H4 (cell line): ENCODE measurements around the gene TCAP. TPM values are rescaled to one million over a fixed set of nuclear protein-coding genes. Genes with fewer than 3 reads are reported as not detected.

Experiments used
- DNase-seq: peaks from one replicate; pipeline ENCODE4 v3.0.0-alpha.2; 2015; ENCODE audit warnings: low spot score
- total RNA-seq: library from RNA; depleted of rRNA; stranded (reverse); fragments of >200 nt; shearing (Covaris generic); gene quantifications from 2 replicates; pipeline ENCODE4 v1.2.3, GENCODE V29; 2014

TCAP gene
- total RNA-seq, 1 experiment from 2014 or later, result 0.81 TPM

DNA sequence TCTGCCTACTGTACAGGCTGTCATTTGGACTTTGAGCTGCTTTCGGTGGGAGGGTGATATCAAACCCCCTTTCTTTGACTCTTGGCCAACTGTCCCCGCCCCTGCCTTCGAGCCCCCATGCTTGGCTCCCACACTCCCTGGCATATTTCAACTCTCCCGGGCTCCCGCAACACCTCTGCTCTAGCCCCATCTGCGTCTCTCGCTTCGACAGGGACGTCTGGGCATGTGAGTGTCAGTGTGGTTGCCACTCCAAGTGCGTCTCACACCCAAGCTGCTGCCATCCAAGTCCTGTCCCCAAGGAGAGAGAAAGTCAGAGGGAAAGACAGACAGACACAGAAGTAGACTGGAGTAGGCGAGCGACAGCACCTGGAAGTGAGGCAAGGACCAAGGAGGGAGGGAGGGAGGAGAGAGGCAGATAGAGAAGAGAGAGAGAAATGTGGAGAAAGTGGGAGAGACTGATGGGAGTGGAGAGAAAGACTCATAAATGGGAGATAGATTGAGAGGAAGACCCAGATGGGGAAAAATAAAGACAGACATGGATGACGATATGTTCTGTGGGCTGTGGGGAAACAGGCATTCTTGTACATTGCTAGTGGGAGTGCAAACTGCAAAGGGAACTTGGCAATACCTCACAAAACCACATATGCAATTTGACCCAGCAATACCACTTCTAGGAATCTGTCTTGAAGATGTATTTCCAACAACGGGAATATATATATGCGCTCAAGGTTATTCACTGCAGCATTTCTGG, 16.4 kb upstream of the TCAP start:
- no peak for DNase-seq

DNA sequence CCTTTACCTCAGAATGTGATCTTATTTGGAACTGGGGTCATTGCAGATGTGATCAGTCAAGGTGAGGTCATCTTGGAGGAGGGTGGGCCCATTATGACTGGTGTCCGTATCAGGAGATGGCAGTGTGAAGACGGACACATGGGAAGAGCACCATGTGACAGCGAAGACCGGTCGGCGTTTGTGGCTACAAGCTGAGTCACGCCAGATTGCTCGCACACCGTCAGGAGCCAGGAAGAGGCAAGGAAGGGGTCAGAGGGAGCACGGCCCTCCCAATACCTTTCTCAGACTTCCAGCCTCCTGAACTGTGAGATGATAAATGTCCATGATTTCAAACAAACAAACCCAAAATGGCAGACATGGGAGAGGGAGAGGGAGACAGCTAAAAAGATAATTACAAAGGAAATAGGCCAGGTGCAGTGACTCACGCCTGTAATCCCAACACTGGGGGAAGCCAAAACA, 15.0 kb upstream of the TCAP start:
- DNase-seq, result peak; percentile 23

DNA sequence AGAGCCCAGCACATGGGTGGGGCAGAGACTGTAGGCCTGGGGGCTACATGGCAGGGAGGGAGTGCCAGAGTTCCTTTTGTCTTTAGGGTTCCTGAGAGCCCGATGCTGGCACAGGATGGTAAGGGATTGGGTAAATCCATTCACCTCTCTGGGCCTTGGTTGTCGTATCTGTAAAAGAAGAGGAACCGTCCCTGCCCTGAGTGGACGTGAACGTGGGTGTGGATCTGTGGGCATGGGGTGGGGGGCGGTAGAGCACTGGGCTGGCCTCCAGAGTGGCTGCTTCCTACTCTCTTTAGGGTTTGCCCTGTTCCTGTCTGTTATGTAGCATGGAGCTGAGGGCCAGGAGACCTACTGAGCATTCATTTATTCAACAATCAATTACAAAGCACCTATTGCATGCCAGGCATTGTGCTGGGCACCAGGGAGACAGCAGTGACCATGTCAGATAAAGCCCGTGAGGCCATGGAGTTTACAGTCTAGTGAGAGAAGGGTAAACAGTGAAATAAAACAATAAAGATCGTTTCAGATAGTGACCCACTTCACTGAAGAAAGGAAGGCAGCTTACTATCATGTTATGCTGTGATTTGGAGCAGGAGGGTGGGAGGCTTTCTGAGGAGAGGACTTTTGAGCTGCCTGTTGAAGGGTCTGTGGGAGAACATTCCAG, 13.1 kb upstream of the TCAP start:
- DNase-seq, result no peak

DNA sequence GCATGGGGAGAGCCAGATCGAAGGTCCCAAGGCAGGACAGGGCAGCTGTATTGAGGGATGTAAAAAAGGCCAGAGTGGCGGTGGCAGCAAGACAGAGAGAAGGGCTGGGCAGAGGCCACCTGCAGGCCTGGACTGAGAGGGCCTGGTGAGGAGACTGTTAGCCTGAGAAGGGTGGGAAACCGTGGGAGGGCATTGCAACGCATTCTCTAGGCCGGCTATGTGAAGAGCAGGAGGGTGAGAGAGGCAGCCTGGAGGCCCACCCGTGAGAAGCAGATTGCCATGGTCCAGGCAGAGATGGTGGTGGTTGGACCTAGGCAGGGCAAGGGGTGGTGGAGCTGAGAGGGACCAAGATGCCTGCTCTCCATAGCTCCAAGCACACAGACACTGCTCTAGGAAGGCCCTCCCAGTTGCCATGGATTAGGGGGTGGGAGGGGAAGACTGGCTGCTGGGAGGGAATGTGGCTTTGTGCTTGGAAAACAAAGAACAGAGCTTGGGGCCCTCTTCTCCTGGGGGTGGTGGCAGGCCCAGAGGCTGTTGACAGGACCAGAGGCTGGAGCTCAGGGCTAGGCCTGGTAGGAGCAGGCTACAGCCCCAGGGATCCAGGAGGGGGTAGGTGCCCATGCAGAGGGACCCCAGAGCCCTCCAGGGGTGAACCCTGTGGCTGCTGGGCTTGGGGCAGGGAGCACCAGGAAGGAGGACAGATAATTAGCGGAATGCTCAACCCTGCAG, 12.4 kb upstream of the TCAP start:
- DNase-seq, result no peak

DNA sequence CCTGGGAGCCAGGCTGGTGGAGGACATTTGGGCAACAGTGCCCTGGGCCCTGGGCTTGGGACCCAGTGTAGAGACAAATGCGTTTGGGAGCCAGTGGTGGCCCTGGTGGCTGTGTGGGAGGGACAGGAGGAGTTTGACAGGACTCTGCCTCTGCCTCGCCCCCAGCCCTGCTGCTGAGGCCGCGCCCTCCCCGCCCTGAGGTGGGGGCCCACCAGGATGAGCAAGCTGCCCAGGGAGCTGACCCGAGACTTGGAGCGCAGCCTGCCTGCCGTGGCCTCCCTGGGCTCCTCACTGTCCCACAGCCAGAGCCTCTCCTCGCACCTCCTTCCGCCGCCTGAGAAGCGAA, 11.9 kb upstream of the TCAP start:
- DNase-seq, result no peak

DNA sequence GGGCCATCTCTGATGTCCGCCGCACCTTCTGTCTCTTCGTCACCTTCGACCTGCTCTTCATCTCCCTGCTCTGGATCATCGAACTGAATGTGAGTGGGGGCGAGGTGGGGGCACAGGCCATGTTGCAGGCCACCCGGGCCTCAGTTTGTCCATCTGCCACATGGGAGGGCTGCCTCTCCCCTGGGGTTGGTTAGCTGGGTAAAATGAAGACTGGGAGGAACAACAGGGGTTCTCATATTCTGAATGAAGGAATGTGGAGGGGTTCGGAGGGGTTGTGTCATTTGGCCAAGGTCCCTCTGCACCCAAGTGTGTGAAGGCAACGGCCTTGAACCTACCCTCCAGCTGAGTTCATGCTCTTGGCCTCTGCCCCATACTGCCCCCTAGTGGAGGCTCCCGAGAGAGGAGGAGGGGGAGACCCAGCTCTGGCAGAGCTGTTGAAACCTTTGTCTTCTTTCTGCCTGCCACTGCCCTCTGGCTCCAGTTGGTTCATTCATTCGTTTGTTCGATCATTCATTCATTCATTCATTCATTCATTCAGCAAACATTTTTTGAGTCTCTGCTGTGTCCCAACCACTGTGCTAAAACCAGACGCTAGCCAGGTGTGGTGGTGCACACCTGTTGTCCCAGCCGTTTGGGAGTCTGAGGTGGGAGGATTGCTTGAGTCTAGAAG, 11.4 kb upstream of the TCAP start:
- DNase-seq, result peak; percentile 27

DNA sequence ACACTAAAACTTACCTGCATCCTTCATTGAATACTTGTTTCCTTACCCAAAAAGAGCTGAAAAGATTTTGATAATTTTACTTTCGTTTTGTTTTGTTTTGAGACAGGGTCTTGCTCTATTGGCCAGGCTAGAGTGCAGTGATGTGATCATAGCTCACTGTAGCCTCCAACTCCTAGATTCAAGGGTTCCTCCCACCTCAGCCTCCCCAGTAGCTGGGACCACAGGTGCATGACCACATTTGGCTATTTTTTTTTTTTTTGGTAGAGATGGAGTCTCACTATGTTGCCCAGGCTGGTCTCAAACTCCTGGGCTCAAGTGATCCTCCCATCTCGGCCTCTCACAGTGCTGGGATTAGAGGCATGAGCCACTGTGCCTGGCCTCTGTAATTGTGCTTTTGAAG, 10.0 kb upstream of the TCAP start:
- no peak for DNase-seq

DNA sequence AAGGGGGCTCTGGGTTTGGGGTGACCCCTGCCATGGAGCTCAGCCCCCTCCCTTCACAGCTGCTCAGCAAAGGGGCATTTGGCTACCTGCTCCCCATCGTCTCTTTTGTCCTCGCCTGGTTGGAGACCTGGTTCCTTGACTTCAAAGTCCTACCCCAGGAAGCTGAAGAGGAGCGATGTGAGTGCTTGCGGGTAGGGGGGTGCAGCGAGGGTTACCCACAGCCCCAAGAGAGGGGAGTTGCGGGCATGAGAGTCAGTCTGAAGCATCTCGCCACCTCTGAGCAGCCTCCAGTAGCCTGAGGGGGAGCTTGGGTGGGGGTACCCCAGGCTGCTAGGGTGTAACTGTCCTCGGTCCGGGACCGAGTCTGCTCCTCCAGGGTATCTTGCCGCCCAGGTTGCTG, 6.8 kb upstream of the TCAP start:
- no peak for DNase-seq

DNA sequence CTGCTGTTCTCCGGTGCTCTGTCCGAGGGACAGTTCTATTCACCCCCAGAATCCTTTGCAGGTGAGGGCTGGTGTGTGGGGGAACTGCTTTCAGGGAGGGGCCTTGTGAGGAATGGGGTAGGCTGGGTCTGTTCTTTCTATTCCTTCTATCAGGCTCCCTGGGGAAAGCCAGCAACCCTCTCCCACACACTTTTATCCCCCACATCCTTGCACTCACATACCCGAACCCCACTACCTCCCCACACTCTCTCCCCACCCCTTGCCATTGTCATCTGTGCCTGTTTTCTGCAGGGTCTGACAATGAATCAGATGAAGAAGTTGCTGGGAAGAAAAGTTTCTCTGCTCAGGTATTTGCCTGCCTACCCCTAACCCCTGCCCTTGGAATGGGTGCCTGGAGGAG, 6.4 kb upstream of the TCAP start:
- DNase-seq, result no peak

DNA sequence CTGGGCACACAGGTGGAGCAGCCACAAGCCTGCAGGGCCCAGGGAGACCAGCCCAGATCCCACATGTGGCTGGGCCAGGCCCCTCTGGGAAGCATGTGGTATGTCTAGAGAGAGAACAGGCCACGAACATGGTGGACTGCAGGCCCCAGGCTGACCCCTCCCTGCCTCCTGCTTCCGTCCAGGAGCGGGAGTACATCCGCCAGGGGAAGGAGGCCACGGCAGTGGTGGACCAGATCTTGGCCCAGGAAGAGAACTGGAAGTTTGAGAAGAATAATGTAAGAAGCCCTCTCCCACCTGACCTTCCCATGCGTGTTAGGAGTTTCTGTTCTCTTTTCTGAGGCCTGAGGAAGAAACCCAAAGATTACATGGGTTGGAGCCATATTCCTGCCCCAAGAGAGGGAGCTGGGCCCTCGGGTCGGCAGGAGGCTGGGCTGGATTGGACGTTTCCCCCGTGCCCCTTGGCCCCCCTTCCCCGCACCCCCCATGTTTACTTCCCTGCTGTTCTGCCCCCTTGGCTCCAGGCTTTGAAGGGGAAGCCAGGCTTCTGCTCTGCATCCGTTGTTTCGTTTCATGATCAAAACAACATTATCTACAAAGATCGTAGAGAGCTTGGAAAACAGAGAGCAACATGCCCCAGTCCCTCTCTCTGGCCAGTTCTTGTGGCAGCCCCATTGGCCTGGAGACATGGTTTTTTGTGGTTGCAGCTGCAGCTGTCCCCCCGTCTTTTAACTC, 5.7 kb upstream of the TCAP start:
- no peak for DNase-seq

DNA sequence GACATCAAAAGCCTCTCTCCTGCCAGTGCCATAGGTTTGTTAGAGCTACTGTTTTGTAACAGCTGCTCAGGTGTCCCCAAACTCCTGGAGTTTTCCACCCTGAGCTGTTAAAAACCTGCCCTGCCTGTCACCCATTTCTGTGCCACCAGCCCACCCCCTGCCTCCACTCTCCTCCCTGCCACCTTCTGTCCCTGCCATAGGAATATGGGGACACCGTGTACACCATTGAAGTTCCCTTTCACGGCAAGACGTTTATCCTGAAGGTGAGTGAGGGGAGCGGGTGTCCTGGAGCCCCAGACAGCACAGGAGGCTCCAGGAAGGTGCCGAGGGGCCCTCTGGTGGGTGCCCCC, 5.2 kb upstream of the TCAP start:
- no peak for DNase-seq

DNA sequence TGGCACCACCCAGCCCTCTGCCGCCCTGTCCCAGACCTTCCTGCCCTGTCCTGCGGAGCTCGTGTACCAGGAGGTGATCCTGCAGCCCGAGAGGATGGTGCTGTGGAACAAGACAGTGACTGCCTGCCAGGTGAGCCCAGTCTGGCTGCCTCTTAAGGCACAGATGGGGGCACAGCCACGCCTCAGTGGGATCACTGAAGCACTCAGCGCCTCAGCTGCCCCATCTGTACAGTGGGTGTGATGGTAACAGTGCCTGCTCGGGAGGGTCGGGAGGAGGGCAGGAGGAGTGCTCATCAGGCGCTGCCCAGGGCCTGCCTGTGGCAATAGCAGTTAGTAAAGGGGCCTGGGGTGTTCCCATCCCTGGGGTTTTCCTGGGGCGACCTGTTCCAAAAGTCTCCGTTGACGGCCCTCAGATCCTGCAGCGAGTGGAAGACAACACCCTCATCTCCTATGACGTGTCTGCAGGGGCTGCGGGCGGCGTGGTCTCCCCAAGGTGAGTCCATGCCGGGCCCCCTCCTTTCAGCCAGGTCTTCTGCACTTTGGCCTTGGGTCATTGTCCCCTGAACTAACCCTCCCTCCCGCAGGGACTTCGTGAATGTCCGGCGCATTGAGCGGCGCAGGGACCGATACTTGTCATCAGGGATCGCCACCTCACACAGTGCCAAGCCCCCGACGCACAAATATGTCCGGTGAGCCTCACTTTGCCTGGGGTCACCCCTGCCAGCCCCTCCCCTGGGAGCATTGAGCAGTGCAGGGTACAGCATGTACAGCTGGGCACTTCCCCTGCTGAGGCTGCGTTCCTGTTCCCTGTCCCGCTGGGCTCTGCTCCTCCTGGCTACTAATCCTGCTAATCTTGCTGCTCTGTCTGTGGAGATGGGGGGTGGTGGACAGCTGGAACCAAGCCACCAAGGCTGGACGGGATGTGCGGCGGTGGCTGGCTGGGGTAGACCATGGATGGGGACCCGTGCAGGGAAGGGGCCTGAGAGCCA, 4.5 kb upstream of the TCAP start:
- DNase-seq, result no peak

DNA sequence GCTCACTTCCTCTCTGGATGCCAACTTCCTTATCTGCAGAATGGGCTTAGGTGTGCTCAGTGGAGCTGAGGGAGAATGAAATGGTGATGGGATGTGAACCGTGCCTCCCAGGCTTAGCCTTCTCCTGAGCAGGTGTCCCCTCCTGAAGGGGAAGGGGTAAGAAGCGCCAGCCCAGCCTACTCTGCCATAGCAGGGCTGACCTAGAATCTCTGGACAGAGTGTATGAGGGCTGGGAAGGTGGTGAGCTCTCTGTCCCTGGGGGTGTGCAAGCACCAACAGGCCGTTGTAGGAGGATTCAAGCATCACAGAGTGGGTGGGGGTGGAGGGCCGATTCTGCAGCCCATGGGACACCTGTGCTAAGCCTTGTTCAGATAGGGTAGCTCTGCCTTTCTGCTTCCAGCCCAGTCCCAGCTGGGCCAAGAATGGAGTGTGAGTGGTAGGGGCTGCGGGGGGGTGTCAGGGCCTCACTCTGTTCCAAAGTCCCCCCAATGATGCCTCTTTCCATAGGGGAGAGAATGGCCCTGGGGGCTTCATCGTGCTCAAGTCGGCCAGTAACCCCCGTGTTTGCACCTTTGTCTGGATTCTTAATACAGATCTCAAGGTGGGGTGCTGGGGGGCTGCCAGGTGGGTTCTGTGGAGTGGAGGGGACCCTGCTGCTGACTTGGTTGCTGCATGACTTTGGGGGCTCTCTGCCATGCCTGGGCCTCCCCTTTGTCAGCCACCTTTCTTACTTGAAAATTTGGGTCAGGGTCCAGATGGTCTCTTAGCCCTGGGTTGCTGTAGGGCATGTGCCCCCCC, 3.2 kb upstream of the TCAP start:
- DNase-seq, result no peak

DNA sequence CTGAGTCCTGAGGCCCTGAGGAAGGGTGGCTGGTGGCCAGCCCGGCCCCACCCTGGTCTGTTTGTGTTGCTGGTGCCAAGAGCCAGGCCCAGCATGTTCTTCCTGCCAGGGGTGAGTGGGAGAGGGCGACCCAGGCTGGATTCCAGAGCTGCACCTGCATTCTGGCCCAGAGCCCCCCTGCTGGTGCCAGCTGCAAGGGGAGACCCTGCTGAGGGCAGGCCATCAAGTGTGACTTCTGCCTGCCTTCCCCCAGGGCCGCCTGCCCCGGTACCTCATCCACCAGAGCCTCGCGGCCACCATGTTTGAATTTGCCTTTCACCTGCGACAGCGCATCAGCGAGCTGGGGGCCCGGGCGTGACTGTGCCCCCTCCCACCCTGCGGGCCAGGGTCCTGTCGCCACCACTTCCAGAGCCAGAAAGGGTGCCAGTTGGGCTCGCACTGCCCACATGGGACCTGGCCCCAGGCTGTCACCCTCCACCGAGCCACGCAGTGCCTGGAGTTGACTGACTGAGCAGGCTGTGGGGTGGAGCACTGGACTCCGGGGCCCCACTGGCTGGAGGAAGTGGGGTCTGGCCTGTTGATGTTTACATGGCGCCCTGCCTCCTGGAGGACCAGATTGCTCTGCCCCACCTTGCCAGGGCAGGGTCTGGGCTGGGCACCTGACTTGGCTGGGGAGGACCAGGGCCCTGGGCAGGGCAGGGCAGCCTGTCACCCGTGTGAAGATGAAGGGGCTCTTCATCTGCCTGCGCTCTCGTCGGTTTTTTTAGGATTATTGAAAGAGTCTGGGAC, 2.4 kb upstream of the TCAP start:
- no peak for DNase-seq

DNA sequence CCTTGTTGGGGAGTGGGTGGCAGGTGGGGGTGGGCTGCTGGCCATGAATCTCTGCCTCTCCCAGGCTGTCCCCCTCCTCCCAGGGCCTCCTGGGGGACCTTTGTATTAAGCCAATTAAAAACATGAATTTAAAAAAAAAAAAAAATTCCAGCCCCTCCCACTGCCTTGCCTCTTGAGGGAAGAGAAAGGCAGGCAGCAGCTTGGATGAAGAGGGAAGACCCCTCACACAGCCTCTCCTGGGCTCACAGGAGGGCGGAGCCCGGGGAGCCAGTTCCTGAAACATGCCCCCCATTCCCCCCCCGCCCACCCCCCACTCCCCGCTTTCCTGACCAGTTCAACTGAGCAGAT, 1.8 kb upstream of the TCAP start:
- no peak for DNase-seq

DNA sequence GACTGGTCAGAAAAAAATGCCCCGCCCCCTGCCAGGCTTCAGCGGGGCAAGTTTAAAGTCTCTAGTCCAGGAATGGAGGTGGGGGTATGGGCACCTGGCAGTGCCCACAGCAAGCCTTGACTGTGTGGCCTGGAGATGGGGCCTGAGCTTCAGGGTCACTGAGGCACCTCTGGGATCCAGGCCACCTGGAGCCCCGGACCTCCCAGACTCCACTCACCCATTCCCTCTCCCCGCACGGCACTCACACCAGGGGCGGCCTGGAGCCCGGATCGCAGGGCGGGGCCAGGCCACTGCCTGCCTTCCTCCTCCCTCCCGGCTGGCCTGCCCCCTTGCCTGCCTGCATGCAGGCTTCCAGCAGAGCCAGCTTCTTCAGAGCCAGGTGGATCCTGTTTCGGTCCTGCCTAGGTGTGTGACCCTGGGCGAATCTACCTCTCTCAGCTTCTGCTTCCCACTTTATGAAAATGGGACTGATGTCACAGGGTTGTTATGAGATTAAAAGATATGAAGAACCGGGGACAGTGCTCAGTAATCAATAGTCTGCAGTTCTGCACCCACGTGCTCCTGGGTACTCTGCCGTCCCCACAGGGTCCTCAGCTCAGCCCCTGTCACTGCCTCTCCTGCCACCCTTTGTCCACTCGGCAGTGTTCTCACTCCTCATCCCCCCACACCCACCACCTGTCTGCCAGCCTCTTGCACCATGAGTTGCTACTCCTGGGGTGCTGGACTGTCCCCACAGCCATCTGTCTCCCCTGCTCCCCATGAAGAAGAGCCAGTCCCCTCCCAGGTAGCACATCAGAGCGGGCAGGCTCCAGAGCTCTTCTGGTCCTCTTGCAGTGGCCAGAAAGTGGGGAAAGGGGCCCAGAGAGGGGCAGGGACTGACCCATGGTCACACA, 1.2 kb upstream of the TCAP start:
- DNase-seq, result no peak

DNA sequence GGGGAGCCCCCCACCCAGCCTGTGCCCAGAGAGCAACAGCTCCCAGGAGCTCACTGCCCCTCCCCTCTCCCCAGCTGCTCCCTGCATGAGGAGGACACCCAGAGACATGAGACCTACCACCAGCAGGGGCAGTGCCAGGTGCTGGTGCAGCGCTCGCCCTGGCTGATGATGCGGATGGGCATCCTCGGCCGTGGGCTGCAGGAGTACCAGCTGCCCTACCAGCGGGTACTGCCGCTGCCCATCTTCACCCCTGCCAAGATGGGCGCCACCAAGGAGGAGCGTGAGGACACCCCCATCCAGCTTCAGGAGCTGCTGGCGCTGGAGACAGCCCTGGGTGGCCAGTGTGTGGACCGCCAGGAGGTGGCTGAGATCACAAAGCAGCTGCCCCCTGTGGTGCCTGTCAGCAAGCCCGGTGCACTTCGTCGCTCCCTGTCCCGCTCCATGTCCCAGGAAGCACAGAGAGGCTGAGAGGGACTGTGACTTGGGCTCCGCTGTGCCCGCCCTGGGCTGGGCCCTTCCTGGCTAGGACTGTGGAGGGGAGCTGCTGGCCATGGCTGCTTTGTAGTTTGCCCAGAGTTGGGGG, 584 bp downstream of the TCAP start:
- DNase-seq, result no peak

DNA sequence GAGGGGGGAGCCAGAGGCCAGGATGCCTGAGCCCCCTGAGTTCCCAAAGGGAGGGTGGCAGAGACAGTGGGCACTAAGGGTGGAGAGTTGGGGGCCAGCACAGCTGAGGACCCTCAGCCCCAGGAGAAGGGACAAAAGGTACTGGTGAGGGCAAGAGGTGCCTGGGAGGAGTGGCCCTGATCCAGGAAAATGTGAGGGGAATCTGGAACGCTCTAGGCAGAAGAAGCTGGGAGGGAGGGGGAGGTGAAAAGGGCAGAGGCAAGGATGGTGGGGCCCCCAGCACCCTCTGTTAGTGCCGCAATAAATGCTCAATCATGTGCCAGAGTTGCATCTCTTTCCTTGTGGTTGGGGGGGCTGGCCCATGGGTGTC, 1.1 kb downstream of the TCAP start:
- DNase-seq, result no peak
